Activated naive CD4-positive, alpha-beta T cell treated with anti-CD3 and anti-CD28 coated beads, Interleukin-2, amount 10 ng/mL, durations not matched to agents 5 hours and 36 hours (primary cell): ENCODE data around the gene NRG4. TPM values are rescaled to one million over a fixed set of nuclear protein-coding genes. Genes with fewer than 3 reads are reported as not detected.

ENCODE experiments used
- total RNA-seq, 2 experiments: library from RNA; stranded (reverse); gene quantifications; one replicate each; pipeline ENCODE4 v1.2.3, GENCODE V29; 2021

Gene NRG4, protein sequence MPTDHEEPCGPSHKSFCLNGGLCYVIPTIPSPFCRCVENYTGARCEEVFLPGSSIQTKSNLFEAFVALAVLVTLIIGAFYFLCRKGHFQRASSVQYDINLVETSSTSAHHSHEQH
- total RNA-seq: not detected

DNA sequence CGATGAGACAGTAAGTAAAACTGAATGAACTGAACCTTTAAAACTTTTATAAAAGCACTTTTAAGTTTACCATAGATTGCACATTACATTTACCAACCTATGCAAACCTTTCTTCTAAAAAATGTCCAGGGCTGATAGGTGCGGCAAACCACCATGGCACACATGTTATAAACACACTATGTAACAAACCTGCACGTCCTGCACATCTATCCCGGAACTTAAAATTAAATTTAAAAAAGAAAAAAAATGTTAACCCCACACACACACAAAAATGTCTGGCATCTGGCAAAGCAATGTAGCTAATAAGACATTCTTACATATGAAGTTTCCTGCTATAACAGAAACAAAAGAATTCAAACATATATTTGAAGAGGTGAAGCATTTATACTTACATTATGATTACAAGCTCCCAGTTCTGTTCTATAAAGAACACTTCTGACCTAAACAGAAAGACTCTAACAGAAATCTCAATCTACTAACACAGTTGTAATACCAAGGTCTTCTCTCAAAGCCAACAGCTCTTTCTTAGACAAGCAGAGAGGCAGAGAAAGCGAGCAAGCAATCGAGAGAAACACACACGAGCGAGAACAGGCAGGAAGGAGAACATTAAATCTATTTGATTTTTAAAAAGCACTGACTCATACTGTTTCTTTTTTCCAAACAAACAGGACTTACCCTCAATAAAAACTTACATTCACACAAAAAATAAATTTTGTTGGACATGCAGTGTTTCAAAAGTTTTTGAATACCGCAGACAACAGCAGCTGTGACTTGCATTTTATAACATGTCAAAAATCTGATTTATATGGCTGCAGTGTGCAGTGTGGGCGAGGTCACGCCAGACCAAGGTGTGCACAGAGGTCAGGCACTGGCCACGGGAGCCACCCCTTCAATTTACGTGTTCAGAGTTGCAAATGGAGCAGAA is at the start of gene NRG4:
Gene NRG4 (minus strand): TSS at position 798 of the 925 bp plus-strand sequence. CDS start 1,194 bp downstream, outside the sequence.

DNA sequence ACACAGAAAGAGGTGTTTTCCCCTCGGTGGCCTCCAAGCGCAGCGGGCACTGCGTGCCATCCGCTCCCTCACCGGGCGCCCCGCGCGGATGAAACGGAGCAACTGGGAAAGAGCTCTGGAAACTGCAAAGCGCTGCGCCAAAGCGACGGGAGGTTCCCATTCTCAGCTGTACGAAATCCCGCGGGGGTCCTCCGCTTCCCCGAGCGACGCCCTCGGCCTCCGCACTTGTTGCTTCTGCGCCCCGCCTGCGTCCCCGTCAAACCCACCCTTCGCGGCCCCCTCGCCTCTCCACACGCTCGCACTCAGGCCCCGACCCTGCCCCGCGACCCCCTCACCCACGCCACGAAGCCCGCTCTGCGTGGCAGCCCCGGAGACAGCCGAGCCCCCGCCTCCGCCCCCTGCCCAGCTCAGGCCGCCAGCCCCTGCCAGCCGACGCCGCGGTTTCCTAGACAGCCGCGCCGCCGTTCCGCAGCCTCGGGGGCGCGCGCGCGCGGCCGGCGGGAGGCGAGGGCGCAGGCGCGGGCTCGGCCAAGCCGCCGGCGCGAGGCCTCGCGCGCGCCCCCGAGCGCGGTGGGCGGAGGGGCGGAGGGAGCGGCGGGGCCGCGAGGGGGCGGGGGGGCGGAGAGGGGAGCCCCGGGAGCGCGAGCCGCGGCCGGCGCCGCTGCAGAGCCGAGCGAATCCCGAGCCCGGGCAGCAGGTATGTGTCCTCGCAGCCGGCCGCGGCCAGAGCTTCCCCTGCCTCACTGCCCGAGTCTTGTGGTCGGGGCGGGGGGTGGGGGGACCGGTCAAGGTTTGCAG is 47.3 kb upstream of the NRG4 start, which contains the start of gene TMEM266:
Gene TMEM266 (plus strand): TSS at position 666 of the 798 bp plus-strand sequence. CDS start 74,279 bp downstream, outside the sequence.

DNA sequence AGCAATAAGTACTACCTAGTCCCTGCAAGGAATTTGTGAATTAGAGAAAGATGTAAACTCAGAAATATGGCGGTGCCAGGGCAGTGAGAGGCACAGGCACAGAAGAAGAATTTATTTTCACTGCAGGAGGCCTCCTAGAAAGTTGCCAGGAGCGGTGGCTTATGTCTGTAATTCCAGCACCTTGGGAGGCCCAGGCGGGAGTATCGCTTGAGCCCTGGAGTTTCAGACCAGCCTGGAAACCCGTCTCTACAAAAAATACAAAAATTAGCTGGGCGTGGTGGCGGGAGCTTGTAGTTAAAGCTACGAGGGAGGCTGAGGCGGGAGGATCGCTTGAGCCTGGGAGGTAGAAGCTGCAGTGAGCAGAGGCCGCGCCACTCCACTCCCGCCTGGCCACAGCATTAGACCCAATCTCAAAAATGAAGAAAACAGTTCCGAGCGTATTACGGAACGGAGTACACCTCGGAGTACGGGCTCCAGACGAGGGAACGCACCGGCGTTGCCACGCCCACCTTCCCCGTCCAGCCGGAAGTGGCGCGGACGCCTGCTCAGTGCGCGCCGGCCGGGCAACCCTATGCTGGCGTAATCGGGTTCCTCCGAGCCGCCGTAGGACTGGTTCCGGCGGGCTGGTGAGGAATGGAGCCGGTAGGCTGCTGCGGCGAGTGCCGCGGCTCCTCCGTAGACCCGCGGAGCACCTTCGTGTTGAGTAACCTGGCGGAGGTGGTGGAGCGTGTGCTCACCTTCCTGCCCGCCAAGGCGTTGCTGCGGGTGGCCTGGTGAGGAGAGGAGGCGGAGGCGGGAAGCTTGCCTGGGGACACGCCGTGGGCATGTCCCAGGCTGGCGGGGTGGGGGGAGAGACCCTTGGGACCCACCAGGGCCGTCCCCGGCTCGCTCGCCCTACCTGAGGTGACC is 108.6 kb downstream of the NRG4 start, which contains the start of gene FBXO22:
Gene FBXO22 (plus strand): TSS at position 548 of the 909 bp plus-strand sequence. CDS start 86 bp downstream, at position 634.

Other genes with a start within 250 kb of the NRG4 start
- gene UBE2Q2, start 169.0 kb downstream of the NRG4 start, total RNA-seq: 10 to 100 TPM; 45.8 to 47.3 TPM
- gene FBXO22, start 108.5 kb downstream of the NRG4 start, total RNA-seq: 10 to 100 TPM; 25.4 to 27.3 TPM
- not detected for gene TMEM266, start 47.6 kb upstream of the NRG4 start, total RNA-seq